Fibroblast of pulmonary artery (primary cell): ENCODE data around the gene PRR33.
A peak's percentile ranks its signal among the peaks of the same experiment; 100 is the strongest.

Experiments
- DNase-seq: peaks from one replicate; pipeline ENCODE4 v3.0.0-alpha.2; 2010; ENCODE audit warnings: low read depth
- H3K4me3 ChIP-seq: replicated peaks from 2 replicates; pipeline ENCODE4 v1.5.1; 2011; ENCODE audit warnings: low read depth, mild to moderate bottlenecking, control low read depth, low read length, moderate library complexity
- CTCF ChIP-seq: IDR thresholded peaks from 2 replicates; pipeline ENCODE4 v1.5.1; 2011; ENCODE audit warnings: mild to moderate bottlenecking, control low read depth, low read length, inconsistent platforms; ENCODE audit errors: missing control alignments

PRR33 gene

GRCh38 chr11:1866776-1867175 lies 24.9 kb downstream of the PRR33 start:
- no peak for TF ChIP-seq CTCF
- no peak for DNase-seq
- H3K4me3 ChIP-seq = no peak overlapping the region

- no peak for TF ChIP-seq CTCF
- no peak overlapping the region for H3K4me3 ChIP-seq
- DNase-seq = no peak
These were observed 25.5 kb downstream of the PRR33 start for GRCh38 chr11:1866226-1866625.

- H3K4me3 ChIP-seq = peak overlapping the region; percentile 14
These were observed 26.6 kb downstream of the PRR33 start for GRCh38 chr11:1864831-1865665.

GRCh38 chr11:1864231-1864630 lies 27.5 kb downstream of the PRR33 start:
- peak; percentile 9 for DNase-seq
- no peak for TF ChIP-seq CTCF
- H3K4me3 ChIP-seq = peak overlapping the region; percentile 14

More at GRCh38 chr11:1864831-1865665, 26.6 kb downstream of the PRR33 start:
- TF ChIP-seq CTCF = no peak
- no peak for DNase-seq

- no peak overlapping the region for H3K4me3 ChIP-seq
- peak; percentile 86 for DNase-seq
- no peak for TF ChIP-seq CTCF
These were observed 28.1 kb downstream of the PRR33 start for GRCh38 chr11:1863352-1864216.

- TF ChIP-seq CTCF = no peak
- H3K4me3 ChIP-seq = no peak overlapping the region
- peak; percentile 21 for DNase-seq
These were observed 28.9 kb downstream of the PRR33 start for GRCh38 chr11:1862588-1863351.
